A549 (cell line): ENCODE results near the gene TTC13. TPM values are rescaled to one million over a fixed set of nuclear protein-coding genes. Genes with fewer than 3 reads are reported as not detected.

ENCODE experiments used
- ATAC-seq, 2 experiments: fragments of 200-7000 bp in 1 of 2; fragments of >200 bp in 1 of 2; cut with Nextera tagmentation in 1 of 2; cut with Tn5 transposase in 1 of 2; 3 replicates each; pipeline versions ENCODE4 v1.8.0 to v1.9.1; 2018 to 2020; ENCODE audit warnings: mild to moderate bottlenecking in 1 of 2, moderate library complexity in 1 of 2
- CTCF ChIA-PET: fragments of 300-600 bp; sonication (Branson Sonifier 250); formaldehyde crosslinking; extraction: SDS; loops from one replicate; lab custom pipeline; 2021; ENCODE audit warnings: antibody characterized with exemption, inconsistent platforms; lab: Yijun Ruan, JAX
- POLR2A ChIA-PET: fragments of 350-600 bp; formaldehyde crosslinking; extraction: SDS; loops from one replicate; lab custom pipeline; 2021; ENCODE audit warnings: antibody characterized with exemption, inconsistent platforms; lab: Yijun Ruan, JAX
- DNase-seq, 2 experiments: peaks; one replicate each; pipeline versions ENCODE4 v3.0.0 to v3.0.0-alpha.2; 2011 to 2016; ENCODE audit warnings: low read depth in 1 of 2, low spot score in 1 of 2
- FAIRE-seq: peaks from 2 replicates; lab custom pipeline; 2011; peaks lifted over from hg19 to GRCh38; lab: Jason Lieb, UNC
- H3K27ac ChIP-seq, 2 experiments: fragments of >200 bp; sonication (Bioruptor Twin); formaldehyde crosslinking; 3 replicates each; pipeline ENCODE4 v1.5.1; 2016 to 2017
- H3K4me1 ChIP-seq: fragments of >200 bp; sonication (Bioruptor Twin); formaldehyde crosslinking; 3 replicates; pipeline ENCODE4 v1.6.1; 2016
- H3K4me2 ChIP-seq: fragments of >200 bp; sonication (Bioruptor Twin); formaldehyde crosslinking; 3 replicates; pipeline ENCODE4 v1.6.1; 2016
- H3K4me3 ChIP-seq: fragments of >200 bp; sonication (Bioruptor Twin); formaldehyde crosslinking; 3 replicates; pipeline ENCODE4 v1.5.1; 2016
- H3K9me3 ChIP-seq: fragments of >200 bp; sonication (Bioruptor Twin); formaldehyde crosslinking; 3 replicates; pipeline ENCODE4 v1.6.1; 2016
- BHLHE40 ChIP-seq: IDR thresholded peaks from 2 replicates; pipeline ENCODE4 v1.6.1; 2012; ENCODE audit warnings: low read depth, low read length, inconsistent platforms
- CBX8 ChIP-seq: fragments of 200-600 bp; sonication (generic); IDR thresholded peaks from 2 replicates; pipeline ENCODE4 v1.6.1; 2016
- CHD4 ChIP-seq: fragments of 200-600 bp; sonication (generic); IDR thresholded peaks from 2 replicates; pipeline ENCODE4 v1.6.1; 2016; ENCODE audit warnings: antibody characterized with exemption, mild to moderate bottlenecking, borderline replicate concordance
- EHMT2 ChIP-seq: fragments of 200-600 bp; sonication (generic); IDR thresholded peaks from 2 replicates; pipeline ENCODE4 v1.6.1; 2016; ENCODE audit warnings: antibody characterized with exemption, low read depth, mild to moderate bottlenecking, moderate library complexity
- FOSB ChIP-seq: fragments of 250-450 bp; sonication (Bioruptor Pico); IDR thresholded peaks from 2 replicates; pipeline ENCODE4 v1.5.0; 2020; ENCODE audit warnings: mild to moderate bottlenecking, moderate library complexity
- FOXS1 ChIP-seq: fragments of 250-450 bp; sonication (Bioruptor Pico); IDR thresholded peaks from 2 replicates; pipeline ENCODE4 v1.5.0; 2020; ENCODE audit warnings: mild to moderate bottlenecking, moderate library complexity
- HOXB13 ChIP-seq: fragments of 250-450 bp; sonication (Bioruptor Pico); IDR thresholded peaks from 2 replicates; pipeline ENCODE4 v1.5.0; 2020; ENCODE audit warnings: low read depth, mild to moderate bottlenecking, moderate library complexity
- HOXB5 ChIP-seq: fragments of 250-450 bp; sonication (Bioruptor Pico); IDR thresholded peaks from 2 replicates; pipeline ENCODE4 v1.5.0; 2020; ENCODE audit warnings: mild to moderate bottlenecking, moderate library complexity
- JUNB ChIP-seq: fragments of >200 bp; sonication (Bioruptor Twin); formaldehyde crosslinking; IDR thresholded peaks from 2 replicates; pipeline ENCODE4 v1.6.1; 2016
- KDM1A ChIP-seq: fragments of 200-600 bp; sonication (generic); IDR thresholded peaks from 2 replicates; pipeline ENCODE4 v1.6.1; 2016; ENCODE audit warnings: low read depth, mild to moderate bottlenecking
- KDM5A ChIP-seq: fragments of 200-600 bp; sonication (generic); IDR thresholded peaks from 2 replicates; pipeline ENCODE4 v1.6.1; 2016; ENCODE audit warnings: antibody characterized with exemption, mild to moderate bottlenecking
- NFE2L2 ChIP-seq: fragments of 150-350 bp; conservative IDR thresholded peaks from 2 replicates; pipeline ENCODE4 v1.6.1; 2014; ENCODE audit warnings: low read length
- NPAS2 ChIP-seq: fragments of 250-450 bp; sonication (Bioruptor Pico); IDR thresholded peaks from 2 replicates; pipeline ENCODE4 v1.8.0; 2022; ENCODE audit warnings: mild to moderate bottlenecking, moderate library complexity, borderline replicate concordance
- POLR2A ChIP-seq: IDR thresholded peaks from 2 replicates; pipeline ENCODE4 v1.6.1; 2012; ENCODE audit warnings: mild to moderate bottlenecking, low read length
- RARB ChIP-seq: fragments of 250-450 bp; sonication (Bioruptor Pico); IDR thresholded peaks from 2 replicates; pipeline ENCODE4 v1.8.0; 2021; ENCODE audit warnings: mild to moderate bottlenecking, moderate library complexity
- RCOR1 ChIP-seq: fragments of 150-350 bp; IDR thresholded peaks from 2 replicates; pipeline ENCODE4 v1.6.1; 2014; ENCODE audit warnings: antibody characterized with exemption, low read length, low read depth
- RFX5 ChIP-seq: fragments of 450-650 bp; IDR thresholded peaks from 2 replicates; pipeline ENCODE4 v1.7.1; 2014; ENCODE audit warnings: antibody characterized with exemption, mild to moderate bottlenecking, moderate library complexity
- RNF2 ChIP-seq: fragments of 200-600 bp; sonication (generic); IDR thresholded peaks from 2 replicates; pipeline ENCODE4 v1.6.1; 2016; ENCODE audit warnings: low read depth, mild to moderate bottlenecking, antibody characterized with exemption, moderate library complexity, borderline replicate concordance
- SMC3 ChIP-seq: fragments of >200 bp; sonication (Bioruptor Twin); formaldehyde crosslinking; IDR thresholded peaks from 3 replicates; pipeline ENCODE4 v1.6.1; 2018; ENCODE audit warnings: inconsistent platforms
- SREBF2 ChIP-seq: fragments of 450-650 bp; IDR thresholded peaks from 2 replicates; pipeline ENCODE4 v1.6.1; 2014; ENCODE audit warnings: mild to moderate bottlenecking, moderate library complexity
- ZC3H11A ChIP-seq: fragments of 450-650 bp; IDR thresholded peaks from 2 replicates; pipeline ENCODE4 v1.6.1; 2014; ENCODE audit warnings: antibody characterized with exemption, mild to moderate bottlenecking
- ZNF302 ChIP-seq: fragments of 250-450 bp; sonication (Bioruptor Pico); IDR thresholded peaks from 2 replicates; pipeline ENCODE4 v1.9.0; 2021; ENCODE audit warnings: inconsistent platforms, mild to moderate bottlenecking, moderate library complexity
- WGBS: methylation state at CpG from one replicate; pipeline ENCODE4 v1.1.6; 2017; ENCODE audit errors: missing lambda C conversion rate; 5-methylcytosine and 5-hydroxymethylcytosine counted together
- polyA plus RNA-seq, 4 experiments: library from polyadenylated mRNA; depleted of rRNA in 3 of 4; stranded (reverse); fragments of >200 nt; fragmentation: RNase III in 1 of 4; extraction: RNeasy Plus Mini Kit Qiagen cat#74134 plus additional on column Dnase treatment in 1 of 4; gene quantifications; 2 replicates in 3 of 4; 3 replicates in 1 of 4; pipeline ENCODE4 v1.2.3, GENCODE V29; 2011 to 2017
- TF ChIP-seq, protein P1 (sequence below): IDR thresholded peaks from 2 replicates; pipeline ENCODE4 v1.6.1; 2012; ENCODE audit warnings: low read depth, borderline replicate concordance
- TF ChIP-seq, protein P2 (sequence below): IDR thresholded peaks from 2 replicates; pipeline ENCODE4 v1.6.1; 2012
- TF ChIP-seq, protein P3 (sequence below): fragments of 250-450 bp; sonication (Bioruptor Pico); IDR thresholded peaks from 2 replicates; pipeline ENCODE4 v1.5.0; 2021; ENCODE audit warnings: mild to moderate bottlenecking, moderate library complexity, borderline replicate concordance
- TF ChIP-seq, protein P4 (sequence below): fragments of >200 bp; sonication (Bioruptor Twin); formaldehyde crosslinking; IDR thresholded peaks from 3 replicates; pipeline ENCODE4 v1.5.1; 2016

The TTC13 gene
- polyA plus RNA-seq, 2 of the 4 experiments (the other 2 are of a cell fraction), result 12.5 to 22.7 TPM

DNA sequence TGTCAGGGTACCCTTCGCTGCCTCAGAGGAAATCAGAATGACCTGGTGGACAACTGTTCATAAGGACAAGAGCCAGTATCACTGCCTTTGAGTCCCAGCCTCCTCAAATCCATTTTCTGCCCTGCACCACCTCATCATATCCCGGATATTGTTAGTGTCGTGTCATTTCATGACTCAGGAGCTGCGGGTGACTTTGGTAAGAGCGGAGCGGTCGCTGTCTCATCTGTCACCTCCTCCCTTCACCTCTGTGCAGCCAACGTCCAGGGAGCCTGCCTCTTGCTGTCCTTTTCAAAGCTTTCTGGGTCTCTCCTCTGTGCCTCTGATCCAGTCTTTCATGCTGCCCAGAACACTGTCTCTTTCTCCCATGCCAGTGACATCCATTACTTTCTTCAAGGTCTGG, 103.3 kb downstream of the TTC13 start:
- CTCF ChIA-PET, result interaction anchor here (0.7 to 0.9 kb wide), 2 partner anchors 76 to 336 kb away, joined by 3 read pairs; no protein-coding TSS in a partner anchor
- Histone ChIP-seq H3K27ac (no peak overlapping the region), H3K9me3 (no peaks in the 10 kb centered on the region), H3K4me3 (no peak overlapping the region)
- ATAC-seq (no peak), DNase-seq (no peak)
- WGBS, result 53% methylated on average over 8 of the region's 8 CpGs
- POLR2A ChIA-PET, result no interaction called here
- TF ChIP-seq, protein P1, sequence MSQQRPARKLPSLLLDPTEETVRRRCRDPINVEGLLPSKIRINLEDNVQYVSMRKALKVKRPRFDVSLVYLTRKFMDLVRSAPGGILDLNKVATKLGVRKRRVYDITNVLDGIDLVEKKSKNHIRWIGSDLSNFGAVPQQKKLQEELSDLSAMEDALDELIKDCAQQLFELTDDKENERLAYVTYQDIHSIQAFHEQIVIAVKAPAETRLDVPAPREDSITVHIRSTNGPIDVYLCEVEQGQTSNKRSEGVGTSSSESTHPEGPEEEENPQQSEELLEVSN, result no peak
- no peak for TF ChIP-seq NFE2L2
- no peak for TF ChIP-seq FOXS1 (CRISPR knock-in tag)
- TF ChIP-seq CHD4, result no peak
- no peak for TF ChIP-seq ZC3H11A
- TF ChIP-seq FOSB (CRISPR knock-in tag), result no peak
- no peak for TF ChIP-seq BHLHE40
- TF ChIP-seq, all 56 proteins: peak for 0
- no peak for FAIRE-seq
- H3K4me1 ChIP-seq, result no peaks in the 10 kb centered on the region
- no peak overlapping the region for H3K4me2 ChIP-seq

DNA sequence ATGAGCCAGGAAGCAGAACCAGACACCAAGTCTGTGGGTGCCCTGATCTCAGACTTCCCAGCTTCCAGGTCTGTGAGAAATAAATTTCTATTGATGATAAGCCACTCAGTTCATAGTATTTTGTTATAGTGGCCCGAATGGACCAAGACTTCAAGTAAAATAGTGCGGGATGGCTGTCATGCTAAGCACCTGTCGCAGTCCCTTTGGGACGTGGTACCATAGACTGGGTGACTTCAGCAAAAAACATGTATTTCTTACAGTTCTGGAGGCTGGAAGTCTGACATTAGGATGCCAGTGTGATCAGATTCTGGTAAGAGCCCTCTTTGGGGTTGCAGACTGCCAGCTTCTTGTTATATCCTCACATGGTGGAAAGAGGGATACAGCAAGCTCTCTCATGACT, 107.7 kb downstream of the TTC13 start:
- no peak for DNase-seq
- Histone ChIP-seq H3K4me3 (no peak overlapping the region), H3K27ac (no peak overlapping the region)
- ChIA-PET POLR2A (no interaction called here), CTCF (no interaction called here)
- FAIRE-seq, result no peak
- no peak for TF ChIP-seq RNF2
- TF ChIP-seq HOXB13 (CRISPR knock-in tag), result no peak
- TF ChIP-seq, protein P2, sequence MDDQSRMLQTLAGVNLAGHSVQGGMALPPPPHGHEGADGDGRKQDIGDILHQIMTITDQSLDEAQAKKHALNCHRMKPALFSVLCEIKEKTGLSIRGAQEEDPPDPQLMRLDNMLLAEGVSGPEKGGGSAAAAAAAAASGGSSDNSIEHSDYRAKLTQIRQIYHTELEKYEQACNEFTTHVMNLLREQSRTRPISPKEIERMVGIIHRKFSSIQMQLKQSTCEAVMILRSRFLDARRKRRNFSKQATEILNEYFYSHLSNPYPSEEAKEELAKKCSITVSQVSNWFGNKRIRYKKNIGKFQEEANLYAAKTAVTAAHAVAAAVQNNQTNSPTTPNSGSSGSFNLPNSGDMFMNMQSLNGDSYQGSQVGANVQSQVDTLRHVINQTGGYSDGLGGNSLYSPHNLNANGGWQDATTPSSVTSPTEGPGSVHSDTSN, result no peak
- no peak for TF ChIP-seq KDM5A
- no peak for TF ChIP-seq BHLHE40
- TF ChIP-seq SREBF2, result no peak
- no peak for TF ChIP-seq CBX8
- TF ChIP-seq SMC3, result no peak
- no peak for TF ChIP-seq KDM1A
- no peak for TF ChIP-seq NPAS2 (CRISPR knock-in tag)
- TF ChIP-seq EHMT2, result no peak
- no peak for TF ChIP-seq RCOR1
- no peak for TF ChIP-seq RARB (CRISPR knock-in tag)
- TF ChIP-seq POLR2A, result no peak
- no peak for TF ChIP-seq HOXB5
- no peak for TF ChIP-seq ZNF302 (CRISPR knock-in tag)
- no peak for TF ChIP-seq JUNB
- TF ChIP-seq, protein P3, sequence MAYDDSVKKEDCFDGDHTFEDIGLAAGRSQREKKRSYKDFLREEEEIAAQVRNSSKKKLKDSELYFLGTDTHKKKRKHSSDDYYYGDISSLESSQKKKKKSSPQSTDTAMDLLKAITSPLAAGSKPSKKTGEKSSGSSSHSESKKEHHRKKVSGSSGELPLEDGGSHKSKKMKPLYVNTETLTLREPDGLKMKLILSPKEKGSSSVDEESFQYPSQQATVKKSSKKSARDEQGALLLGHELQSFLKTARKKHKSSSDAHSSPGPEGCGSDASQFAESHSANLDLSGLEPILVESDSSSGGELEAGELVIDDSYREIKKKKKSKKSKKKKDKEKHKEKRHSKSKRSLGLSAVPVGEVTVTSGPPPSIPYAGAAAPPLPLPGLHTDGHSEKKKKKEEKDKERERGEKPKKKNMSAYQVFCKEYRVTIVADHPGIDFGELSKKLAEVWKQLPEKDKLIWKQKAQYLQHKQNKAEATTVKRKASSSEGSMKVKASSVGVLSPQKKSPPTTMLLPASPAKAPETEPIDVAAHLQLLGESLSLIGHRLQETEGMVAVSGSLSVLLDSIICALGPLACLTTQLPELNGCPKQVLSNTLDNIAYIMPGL, result no peak
- TF ChIP-seq, all 56 proteins: peak for 0
- Histone ChIP-seq H3K9me3 (no peaks in the 10 kb centered on the region), H3K4me1 (peaks cover 25% of the 10 kb centered on the region), H3K4me2 (no peak overlapping the region)
- no peak for ATAC-seq
- WGBS, result 94% methylated on average over 4 of the region's 4 CpGs

DNA sequence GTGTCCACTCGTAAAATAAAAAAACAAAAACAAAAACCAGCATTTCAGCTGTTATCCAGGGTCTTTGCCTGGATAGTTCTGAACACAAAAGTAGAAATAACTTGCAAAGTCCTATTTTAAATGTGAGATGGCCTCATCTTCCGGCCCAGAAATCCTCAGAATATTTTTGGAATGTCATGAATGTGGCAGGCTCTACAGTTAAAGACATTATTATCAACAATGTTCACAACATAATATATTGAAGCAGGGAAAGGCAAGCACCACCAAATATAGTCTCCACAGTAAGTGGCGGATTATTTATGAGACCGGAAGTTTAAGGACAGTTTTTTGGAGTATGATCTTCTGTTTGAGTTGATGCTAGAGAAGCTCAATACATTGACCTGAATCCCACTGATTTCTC, 109.2 kb downstream of the TTC13 start:
- Histone ChIP-seq H3K4me2 (peak overlapping the region; percentile 100), H3K4me3 (no peak overlapping the region), H3K4me1 (peaks cover 26% of the 10 kb centered on the region), H3K9me3 (no peaks in the 10 kb centered on the region), H3K27ac (peak overlapping the region; percentile 86 to 93; a peak in 4 of 6 replicates)
- POLR2A ChIA-PET, result no interaction called here
- CTCF ChIA-PET, result interaction anchor here (0.7 to 1.1 kb wide), 3 partner anchors 38 to 71 kb away, joined by 3 to 4 read pairs (median 3); no protein-coding TSS in a partner anchor
- DNase-seq (no peak), ATAC-seq (no peak), FAIRE-seq (no peak)
- 89% methylated on average over 4 of the region's 4 CpGs for whole genome bisulfite sequencing
- TF ChIP-seq, protein P4, sequence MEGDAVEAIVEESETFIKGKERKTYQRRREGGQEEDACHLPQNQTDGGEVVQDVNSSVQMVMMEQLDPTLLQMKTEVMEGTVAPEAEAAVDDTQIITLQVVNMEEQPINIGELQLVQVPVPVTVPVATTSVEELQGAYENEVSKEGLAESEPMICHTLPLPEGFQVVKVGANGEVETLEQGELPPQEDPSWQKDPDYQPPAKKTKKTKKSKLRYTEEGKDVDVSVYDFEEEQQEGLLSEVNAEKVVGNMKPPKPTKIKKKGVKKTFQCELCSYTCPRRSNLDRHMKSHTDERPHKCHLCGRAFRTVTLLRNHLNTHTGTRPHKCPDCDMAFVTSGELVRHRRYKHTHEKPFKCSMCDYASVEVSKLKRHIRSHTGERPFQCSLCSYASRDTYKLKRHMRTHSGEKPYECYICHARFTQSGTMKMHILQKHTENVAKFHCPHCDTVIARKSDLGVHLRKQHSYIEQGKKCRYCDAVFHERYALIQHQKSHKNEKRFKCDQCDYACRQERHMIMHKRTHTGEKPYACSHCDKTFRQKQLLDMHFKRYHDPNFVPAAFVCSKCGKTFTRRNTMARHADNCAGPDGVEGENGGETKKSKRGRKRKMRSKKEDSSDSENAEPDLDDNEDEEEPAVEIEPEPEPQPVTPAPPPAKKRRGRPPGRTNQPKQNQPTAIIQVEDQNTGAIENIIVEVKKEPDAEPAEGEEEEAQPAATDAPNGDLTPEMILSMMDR, result no peak
- TF ChIP-seq RFX5 (no peak), SMC3 (no peak)
